Tibial nerve (tissue), 3 donors: Measurements from ENCODE around the gene AKR1A1.

ENCODE experiments used
- POLR2A ChIP-seq, 2 donors: fragments of 450-650 bp; IDR thresholded peaks; one replicate each; pipeline ENCODE4 v1.6.1; 2017; ENCODE audit warnings: antibody characterized with exemption in 2 of 2, mild to moderate bottlenecking in 2 of 2, moderate library complexity in 2 of 2
- TF ChIP-seq, protein P1 (sequence below), 5 experiments: fragments of 200-600 bp in 3 of 5; fragments of 450-650 bp in 2 of 5; sonication (generic) in 3 of 5; IDR thresholded peaks; one replicate each; pipeline ENCODE4 v1.5.1; 2016 to 2019; ENCODE audit warnings: antibody characterized with exemption in 5 of 5, mild to moderate bottlenecking in 3 of 5, moderate library complexity in 2 of 5

DNA sequence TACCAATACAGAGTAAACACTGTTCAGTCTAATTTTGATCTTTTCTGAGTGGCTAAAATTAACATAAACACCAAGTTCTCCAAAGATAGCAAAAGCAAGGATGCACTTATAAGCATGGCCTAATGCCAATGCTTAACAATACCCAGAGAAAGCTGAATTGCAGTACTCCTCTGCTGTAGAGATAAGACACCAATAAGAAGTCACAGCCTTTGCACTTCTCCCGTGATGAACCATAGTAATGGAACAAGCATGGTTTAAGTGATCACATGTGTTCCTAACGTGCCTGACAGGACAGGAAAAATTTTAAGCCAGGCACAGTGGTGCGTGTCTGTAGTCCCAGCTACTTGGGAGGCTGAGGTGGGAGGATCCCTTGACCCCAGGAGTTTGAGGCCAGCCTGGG is 34.6 kb upstream of the AKR1A1 start:
- TF ChIP-seq POLR2A (IDR thresholded peaks at IDR 0.05): no peak
- TF ChIP-seq, protein P1, sequence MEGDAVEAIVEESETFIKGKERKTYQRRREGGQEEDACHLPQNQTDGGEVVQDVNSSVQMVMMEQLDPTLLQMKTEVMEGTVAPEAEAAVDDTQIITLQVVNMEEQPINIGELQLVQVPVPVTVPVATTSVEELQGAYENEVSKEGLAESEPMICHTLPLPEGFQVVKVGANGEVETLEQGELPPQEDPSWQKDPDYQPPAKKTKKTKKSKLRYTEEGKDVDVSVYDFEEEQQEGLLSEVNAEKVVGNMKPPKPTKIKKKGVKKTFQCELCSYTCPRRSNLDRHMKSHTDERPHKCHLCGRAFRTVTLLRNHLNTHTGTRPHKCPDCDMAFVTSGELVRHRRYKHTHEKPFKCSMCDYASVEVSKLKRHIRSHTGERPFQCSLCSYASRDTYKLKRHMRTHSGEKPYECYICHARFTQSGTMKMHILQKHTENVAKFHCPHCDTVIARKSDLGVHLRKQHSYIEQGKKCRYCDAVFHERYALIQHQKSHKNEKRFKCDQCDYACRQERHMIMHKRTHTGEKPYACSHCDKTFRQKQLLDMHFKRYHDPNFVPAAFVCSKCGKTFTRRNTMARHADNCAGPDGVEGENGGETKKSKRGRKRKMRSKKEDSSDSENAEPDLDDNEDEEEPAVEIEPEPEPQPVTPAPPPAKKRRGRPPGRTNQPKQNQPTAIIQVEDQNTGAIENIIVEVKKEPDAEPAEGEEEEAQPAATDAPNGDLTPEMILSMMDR (IDR thresholded peaks at IDR 0.05): no peak
